HepG2 (cell line): ENCODE data around the gene ZNF503. TPM values are rescaled to one million over a fixed set of nuclear protein-coding genes. Genes with fewer than 3 reads are reported as not detected.

Experiments used
- CREB3 ChIP-seq: sonication (generic); formaldehyde crosslinking; IDR thresholded peaks from 2 replicates; pipeline ENCODE4 v1.5.0; 2020; ENCODE audit warnings: missing genetic modification reagents
- DBP ChIP-seq: sonication (generic); formaldehyde crosslinking; IDR thresholded peaks from 2 replicates; pipeline ENCODE4 v1.4.0; 2020; ENCODE audit warnings: missing genetic modification reagents; ENCODE audit errors: not compliant biosample characterization
- MXI1 ChIP-seq: IDR thresholded peaks from 3 replicates; pipeline ENCODE4 v1.6.1; 2012; ENCODE audit warnings: low read depth, low read length, inconsistent platforms, borderline replicate concordance
- SNAPC2 ChIP-seq: sonication (generic); formaldehyde crosslinking; IDR thresholded peaks from 2 replicates; pipeline ENCODE4 v1.8.1; 2022; ENCODE audit warnings: mild to moderate bottlenecking, missing genetic modification reagents
- SOX13 ChIP-seq, 3 experiments: fragments of 450-650 bp in 1 of 3; sonication (generic) in 1 of 3; formaldehyde crosslinking in 1 of 3; IDR thresholded peaks in 2 of 3; conservative IDR thresholded peaks in 1 of 3; 2 replicates each; pipeline versions ENCODE4 v1.5.0 to v1.6.1; 2016 to 2020; ENCODE audit warnings: antibody characterized with exemption in 1 of 3, mild to moderate bottlenecking in 1 of 3, missing compliant biosample characterization in 1 of 3, missing genetic modification reagents in 1 of 3, moderate library complexity in 1 of 3
- TCF7 ChIP-seq: sonication (generic); IDR thresholded peaks from 2 replicates; pipeline ENCODE4 v1.6.1; 2016; ENCODE audit warnings: antibody characterized with exemption, low read depth
- UBTF ChIP-seq: sonication (generic); formaldehyde crosslinking; IDR thresholded peaks from 2 replicates; pipeline ENCODE4 v1.4.0; 2020; ENCODE audit warnings: mild to moderate bottlenecking, missing genetic modification reagents
- ZBTB40 ChIP-seq, 2 experiments: fragments of 450-650 bp in 1 of 2; sonication (generic) in 1 of 2; formaldehyde crosslinking in 1 of 2; IDR thresholded peaks; 2 replicates each; pipeline versions ENCODE4 v1.6.1 to v1.8.0; 2016 to 2022; ENCODE audit warnings: antibody characterized with exemption in 1 of 2, mild to moderate bottlenecking in 1 of 2, missing genetic modification reagents in 1 of 2
- ZMAT3 ChIP-seq: sonication (generic); formaldehyde crosslinking; conservative IDR thresholded peaks from 2 replicates; pipeline ENCODE4 v1.7.0; 2021; ENCODE audit warnings: missing genetic modification reagents
- ZMYM4 ChIP-seq: sonication (generic); formaldehyde crosslinking; IDR thresholded peaks from 2 replicates; pipeline ENCODE4 v1.8.1; 2023; ENCODE audit warnings: mild to moderate bottlenecking, missing genetic modification reagents
- ZNF160 ChIP-seq: sonication (generic); formaldehyde crosslinking; IDR thresholded peaks from 2 replicates; pipeline ENCODE4 v1.8.0; 2022; ENCODE audit warnings: mild to moderate bottlenecking, inconsistent platforms, missing genetic modification reagents
- ZNF572 ChIP-seq: sonication (generic); formaldehyde crosslinking; IDR thresholded peaks from 2 replicates; pipeline ENCODE4 v1.5.1; 2020; ENCODE audit warnings: mild to moderate bottlenecking, missing genetic modification reagents
- ZNF788 ChIP-seq: sonication (generic); formaldehyde crosslinking; IDR thresholded peaks from 2 replicates; pipeline ENCODE4 v1.5.0; 2020; ENCODE audit warnings: mild to moderate bottlenecking, missing genetic modification reagents, borderline replicate concordance
- polyA plus RNA-seq, 8 experiments: library from polyadenylated mRNA; depleted of rRNA in 3 of 8; stranded (reverse) in 7 of 8; unstranded in 1 of 8; fragments of >200 nt; fragmentation: Illumina TruSeq in 4 of 8; extraction: Trizol in 4 of 8; gene quantifications; 2 replicates each; pipeline versions ENCODE4 v1.2.1 to v1.2.3, GENCODE V29; 2011 to 2016; ENCODE audit warnings: low read depth in 4 of 8, missing spikeins in 1 of 8, mixed read lengths in 1 of 8; ENCODE audit not compliant: insufficient read depth in 1 of 8
- total RNA-seq, 5 experiments: library from RNA; depleted of rRNA; stranded (reverse); fragments of >200 nt; fragmentation: Illumina TruSeq; extraction: Trizol; gene quantifications; 2 replicates each; pipeline ENCODE4 v1.2.3, GENCODE V29; 2016; ENCODE audit warnings: low read depth in 1 of 5

Gene ZNF503
- total and polyA plus RNA-seq, 2 of the 13 experiments (the other 11 are each of a cell fraction or from before 2014, with no cell fraction given) = 2.7 to 8.3 TPM

- 0 out of 2 replicates have a peak, but pooled peaks have one; percentile 67 for TF ChIP-seq CREB3 (CRISPR knock-in tag)
- no peak for TF ChIP-seq ZBTB40 (IDR thresholded peaks at IDR 0.05)
- 0 out of 2 replicates have a peak, but pooled peaks have one; percentile 15 for TF ChIP-seq ZBTB40 (CRISPR knock-in tag; IDR thresholded peaks at IDR 0.05)
- TF ChIP-seq ZNF572 (CRISPR knock-in tag) = peak; percentile 88
- peak; percentile 18 for TF ChIP-seq ZMYM4 (CRISPR knock-in tag)
- TF ChIP-seq ZNF160 (CRISPR knock-in tag) = no peak
- peak; percentile 46; the same call in 1 of the 3 replicates for TF ChIP-seq MXI1
- no peak for TF ChIP-seq TCF7
- peak; percentile 42; the same call in 1 of the 2 replicates for TF ChIP-seq ZNF788
- TF ChIP-seq DBP (CRISPR knock-in tag) = peak; percentile 67
- no peak for TF ChIP-seq SOX13 (IDR thresholded peaks at IDR 0.05)
- TF ChIP-seq SOX13 (CRISPR knock-in tag; conservative IDR thresholded peaks at IDR 0.05 in 1 of 2, IDR thresholded peaks at IDR 0.05 in 1 of 2) = no peak
- 0 out of 2 replicates have a peak, but pooled peaks have one; percentile 61 for TF ChIP-seq ZMAT3 (CRISPR knock-in tag)
- peak; percentile 83 for TF ChIP-seq UBTF (CRISPR knock-in tag)
- 0 out of 2 replicates have a peak, but pooled peaks have one; percentile 40 for TF ChIP-seq SNAPC2 (CRISPR knock-in tag)
Measured at GRCh38 chr10:75403939-75404814, 2.6 kb upstream of the ZNF503 start (continued).
